SIG-M5 (cell line): ENCODE measurements around the gene PLCG2.
A peak's percentile ranks its signal among the peaks of the same experiment; 100 is the strongest.
"Not testable (repeated sequence)": the region's sequence is repeated elsewhere in the genome, so short reads cannot be mapped to it uniquely, and the experiment has no call there.

Experiments used
- DNase-seq: peaks from one replicate; lab custom pipeline; 2025; lab: John Stamatoyannopoulos, UW

PLCG2 gene

DNA sequence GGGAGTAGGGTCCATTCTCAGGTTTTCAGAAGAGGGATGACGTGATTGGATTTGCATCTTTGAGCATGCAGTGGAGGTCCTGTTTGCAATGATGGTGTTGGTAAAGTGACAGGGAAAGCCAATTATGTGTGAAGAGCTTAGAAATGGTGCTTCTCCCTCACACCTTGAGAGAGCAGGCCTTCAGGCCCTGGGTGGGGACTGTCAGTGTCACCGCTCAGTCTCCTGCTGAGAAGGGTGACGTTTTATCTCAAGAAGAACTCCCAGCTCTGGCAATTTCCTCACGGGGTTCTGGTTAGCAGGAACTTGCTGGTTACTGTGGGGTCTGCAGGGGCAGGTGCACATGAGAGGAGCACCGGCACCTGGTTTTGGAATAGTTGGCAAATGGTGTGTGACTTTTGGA is 11.2 kb downstream of the PLCG2 start:
- no peak for DNase-seq

DNA sequence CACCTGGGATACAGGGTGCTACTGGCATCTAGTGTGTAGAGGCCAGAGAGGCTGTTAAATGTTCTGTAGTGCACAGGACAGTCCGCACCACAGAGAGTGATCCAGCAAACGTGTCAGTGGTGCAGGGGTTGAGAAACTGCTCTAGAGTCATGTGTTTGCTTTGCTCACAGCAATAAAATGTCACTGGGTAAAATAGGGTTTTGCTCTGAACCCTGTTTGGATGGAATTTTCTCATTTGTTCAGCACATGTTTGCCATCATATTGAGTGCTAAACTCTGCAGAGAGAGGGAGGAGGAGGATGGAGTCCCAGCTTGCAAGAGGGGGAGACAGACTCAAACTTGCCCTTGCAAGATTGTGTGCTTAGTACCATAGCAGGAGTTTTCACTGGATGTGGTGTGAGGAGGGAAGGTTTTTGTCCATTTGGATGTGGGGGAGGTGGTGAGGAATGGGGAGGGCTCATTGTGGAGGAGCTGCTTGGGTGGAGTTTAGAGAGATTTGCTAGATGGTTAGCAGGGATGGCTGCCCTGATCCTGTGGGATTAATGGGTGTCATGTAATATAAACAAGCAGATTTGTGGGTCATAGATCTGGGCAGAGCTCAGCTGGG is 11.8 kb downstream of the PLCG2 start:
- no peak for DNase-seq

DNA sequence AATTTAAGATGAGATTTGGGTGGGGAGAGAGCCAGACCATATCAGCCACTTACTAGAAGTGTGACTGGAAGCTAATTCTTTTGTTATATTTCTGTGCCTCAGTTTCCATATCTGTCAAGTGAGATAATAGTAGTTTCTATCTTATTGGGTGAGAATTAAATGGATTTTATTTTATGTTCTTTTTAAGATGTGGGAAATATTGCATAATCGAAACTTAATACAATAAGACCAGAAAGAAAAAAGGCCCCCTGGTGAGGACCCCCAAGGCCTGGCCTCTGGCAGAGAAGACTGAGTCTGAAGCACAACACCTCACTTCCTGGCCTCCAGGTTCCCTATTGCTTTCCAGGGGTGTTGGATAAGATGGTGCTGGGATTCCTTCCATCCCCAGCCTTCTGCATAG is 13.7 kb downstream of the PLCG2 start:
- DNase-seq = no peak

DNA sequence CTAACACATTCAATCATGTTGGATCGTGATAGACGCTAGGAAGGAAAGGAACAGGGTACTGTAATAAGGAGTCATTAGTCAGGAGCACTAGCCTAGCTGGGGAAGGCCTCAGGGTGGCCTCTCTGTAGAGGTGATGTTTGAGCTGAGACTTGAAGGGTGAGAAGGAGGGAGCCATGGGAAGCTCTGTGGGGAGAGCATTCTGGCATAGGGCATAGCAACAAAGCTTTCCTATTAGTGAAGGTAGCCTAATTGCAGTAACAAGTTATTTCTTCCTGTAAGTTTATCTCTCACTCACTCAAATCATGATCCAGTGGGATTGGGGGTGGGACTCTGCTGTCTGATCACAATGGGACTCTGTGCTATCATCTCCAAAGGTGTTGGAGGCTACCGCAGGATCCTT is 16.1 kb downstream of the PLCG2 start:
- DNase-seq = no peak

DNA sequence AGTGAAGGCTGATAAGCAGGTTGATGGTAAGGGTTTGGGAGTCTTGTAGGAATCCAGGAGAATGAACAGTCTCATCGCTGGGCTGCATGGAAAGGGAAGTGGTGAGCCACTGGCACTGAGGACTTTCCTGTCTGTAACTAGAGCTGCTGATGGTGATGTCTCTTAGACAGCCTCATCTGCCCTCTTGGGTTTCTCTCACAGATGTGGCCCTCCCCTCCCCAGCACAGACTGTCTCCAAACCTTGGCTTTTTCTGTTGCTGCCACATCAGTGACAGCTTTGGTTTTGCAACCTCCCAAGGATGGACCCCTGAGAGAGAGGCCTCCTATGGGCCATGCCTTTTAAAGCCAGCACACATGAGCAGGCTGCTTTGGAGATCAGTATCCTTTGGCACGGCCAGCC is 16.9 kb downstream of the PLCG2 start:
- DNase-seq = no peak

DNA sequence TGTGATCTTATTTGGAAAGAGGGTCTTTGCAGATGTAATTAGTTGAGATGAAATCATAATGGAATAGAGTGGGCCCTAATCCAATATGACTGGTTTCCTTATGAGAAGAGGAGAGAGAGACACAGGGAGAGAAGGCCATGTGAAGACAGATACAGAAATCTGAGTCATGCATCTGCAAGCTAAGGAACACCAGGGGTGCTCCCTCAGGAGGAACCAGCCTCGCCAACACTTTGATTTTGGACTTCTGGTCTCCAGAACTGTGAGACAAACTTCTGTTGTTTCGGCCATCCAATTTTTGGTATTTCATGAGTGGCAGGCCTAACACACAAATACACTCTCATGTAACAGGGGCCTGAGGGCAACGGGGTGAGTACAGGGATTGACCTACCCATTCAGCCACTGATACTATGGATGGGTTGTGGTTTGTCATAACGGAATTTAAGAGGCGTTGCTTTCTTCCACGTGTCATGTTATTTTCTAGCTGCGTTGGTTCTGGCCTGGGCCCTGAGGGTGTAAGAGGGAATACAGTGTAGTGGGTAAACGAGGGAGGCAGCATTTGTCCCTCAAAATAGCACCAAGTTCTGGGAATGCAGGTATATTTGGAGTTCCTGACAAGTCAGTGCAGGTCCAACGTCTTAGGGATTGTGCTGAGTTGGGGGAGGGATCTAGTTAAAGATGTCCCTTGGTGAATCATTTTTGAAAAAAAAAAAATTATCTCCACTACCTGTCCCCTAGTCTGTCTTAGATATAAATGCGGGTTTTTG is 17.7 kb downstream of the PLCG2 start:
- no peak for DNase-seq

DNA sequence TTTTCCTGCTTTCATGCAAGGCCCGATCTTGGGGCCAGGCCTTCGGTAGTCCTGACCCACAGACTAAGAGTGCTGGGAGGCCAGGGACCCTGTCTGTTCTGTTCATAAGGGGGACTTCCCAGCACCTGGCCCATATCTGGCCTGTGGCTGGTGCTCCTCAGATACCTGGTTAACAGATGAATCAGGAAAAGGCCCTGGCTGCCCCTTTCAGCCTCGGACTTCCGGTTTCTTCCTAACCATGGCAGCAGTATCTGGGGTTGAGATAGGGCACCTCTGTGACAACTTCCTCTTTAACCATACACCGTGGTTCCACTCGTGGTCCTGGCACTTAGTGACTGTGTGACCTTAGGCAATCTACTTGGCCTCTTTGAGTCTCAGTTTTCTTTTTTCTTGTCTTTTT is 18.4 kb downstream of the PLCG2 start:
- peak; percentile 32 for DNase-seq

DNA sequence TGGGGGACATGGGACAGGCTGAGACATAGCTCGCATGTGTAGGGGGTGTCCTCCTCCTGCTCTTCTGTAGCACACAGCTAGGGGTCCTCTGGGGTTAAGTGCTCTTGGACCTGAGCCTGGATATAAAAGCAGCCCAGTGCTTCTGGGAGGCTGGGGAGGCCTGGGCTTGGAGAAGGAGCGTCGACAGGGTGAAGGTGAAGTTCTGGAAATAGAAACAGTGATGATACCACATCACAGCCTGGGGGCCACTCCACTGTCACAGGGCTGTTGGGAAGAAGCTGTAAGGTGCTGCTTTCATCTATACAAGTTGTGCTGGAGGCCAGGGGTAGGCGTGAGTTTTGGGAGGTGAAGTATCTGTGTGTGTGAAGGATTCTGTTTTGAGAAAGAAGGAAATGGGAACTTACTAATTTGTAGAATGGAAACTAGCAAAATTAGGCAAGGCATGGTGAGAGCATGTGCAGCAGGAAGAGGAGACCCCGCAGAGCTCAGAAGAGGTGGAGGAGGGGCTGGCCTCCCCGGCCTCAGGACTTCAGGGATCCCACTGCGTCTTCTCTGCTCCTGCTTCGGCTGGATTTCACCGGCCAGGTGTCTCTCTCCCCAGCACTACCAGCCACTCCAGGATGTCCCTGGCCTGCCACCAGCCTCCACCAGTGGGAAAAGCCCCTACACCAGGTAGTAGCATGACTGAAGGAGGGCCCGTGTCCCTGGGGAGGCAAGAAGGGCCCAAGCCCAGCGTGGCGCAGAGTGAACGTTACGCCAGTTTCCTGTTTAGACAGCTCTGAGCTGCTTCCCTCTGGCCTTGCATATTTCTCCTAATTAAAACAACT is 19.4 kb downstream of the PLCG2 start:
- DNase-seq = peak; percentile 76

DNA sequence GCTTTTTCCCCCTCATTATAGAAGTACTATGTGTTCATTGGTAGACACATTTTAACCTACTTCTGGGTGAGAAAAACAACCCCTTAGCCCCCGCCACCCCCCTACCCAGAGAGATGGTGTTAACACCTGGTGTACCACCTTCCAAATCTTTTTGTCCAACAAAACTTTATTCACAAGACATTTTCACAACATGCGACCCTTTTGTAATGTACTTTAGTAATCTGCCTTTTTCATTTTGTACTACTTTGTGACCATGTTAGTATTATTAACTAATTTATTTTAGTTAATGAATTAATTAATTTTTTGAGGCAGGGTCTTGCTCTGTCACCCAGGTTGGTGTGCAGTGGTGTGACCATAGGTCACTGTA is 20.0 kb downstream of the PLCG2 start:
- DNase-seq = no peak

DNA sequence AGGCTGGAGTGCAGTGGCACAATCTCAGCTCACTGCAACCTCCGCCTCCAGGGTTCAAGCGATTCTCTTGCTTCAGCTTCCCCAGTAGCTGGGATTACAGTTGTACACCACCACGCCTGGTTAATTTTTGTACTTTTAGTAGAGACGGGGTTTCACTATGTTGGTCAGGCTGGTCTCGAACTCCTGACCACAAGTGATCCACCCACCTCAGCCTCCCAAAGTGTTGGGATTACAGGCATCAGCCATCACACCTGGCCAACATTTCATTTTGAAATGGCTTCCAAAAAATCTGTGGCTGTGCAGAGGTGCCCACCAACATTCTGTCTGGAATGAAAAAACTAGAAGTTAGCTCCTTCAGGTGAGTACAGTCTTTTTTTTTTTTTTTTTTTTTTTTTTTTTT is 22.6 kb downstream of the PLCG2 start:
- DNase-seq = not testable (repeated sequence)

DNA sequence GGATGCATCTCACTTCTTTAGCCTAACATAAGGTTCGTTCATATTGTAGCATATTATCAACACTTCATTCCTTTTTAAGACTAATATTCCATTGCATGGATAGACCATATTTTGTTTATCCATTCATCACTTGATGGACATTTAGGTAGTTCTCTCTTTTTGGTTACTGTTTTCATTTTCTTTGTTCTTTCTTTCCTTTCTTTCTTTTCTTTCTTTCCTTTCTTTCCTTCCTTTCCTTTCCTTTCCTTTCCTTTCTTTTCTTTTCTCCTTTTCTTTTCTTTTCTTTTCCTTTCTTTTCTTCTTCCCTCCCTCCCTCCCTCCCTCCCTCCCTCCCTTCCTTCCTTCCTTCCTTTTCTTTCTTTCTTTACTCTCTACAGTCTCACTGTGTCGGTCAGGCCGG is 24.2 kb downstream of the PLCG2 start:
- DNase-seq = no peak

DNA sequence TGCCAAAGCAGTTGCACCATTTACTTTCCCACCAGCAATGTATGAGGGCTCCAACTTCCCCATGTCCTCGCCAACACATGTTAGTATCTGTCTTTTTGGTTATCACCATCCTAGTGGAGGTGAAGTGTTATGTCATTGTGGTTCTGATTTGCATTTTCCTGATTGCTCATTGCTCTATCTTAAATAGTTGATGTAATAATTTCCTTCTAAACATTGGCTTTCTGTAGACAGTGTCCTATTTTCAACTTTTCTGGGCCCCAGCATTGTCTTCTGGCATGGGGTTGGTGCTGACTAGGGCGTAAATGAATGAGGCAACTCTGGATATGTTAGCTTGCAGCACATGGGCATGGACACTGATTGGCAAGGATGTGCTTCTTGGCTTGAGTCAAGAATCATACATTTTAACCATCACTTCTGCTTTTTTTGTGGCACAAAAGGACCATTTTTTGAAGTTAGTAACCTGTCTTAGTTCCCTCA is 25.1 kb downstream of the PLCG2 start:
- no peak for DNase-seq

DNA sequence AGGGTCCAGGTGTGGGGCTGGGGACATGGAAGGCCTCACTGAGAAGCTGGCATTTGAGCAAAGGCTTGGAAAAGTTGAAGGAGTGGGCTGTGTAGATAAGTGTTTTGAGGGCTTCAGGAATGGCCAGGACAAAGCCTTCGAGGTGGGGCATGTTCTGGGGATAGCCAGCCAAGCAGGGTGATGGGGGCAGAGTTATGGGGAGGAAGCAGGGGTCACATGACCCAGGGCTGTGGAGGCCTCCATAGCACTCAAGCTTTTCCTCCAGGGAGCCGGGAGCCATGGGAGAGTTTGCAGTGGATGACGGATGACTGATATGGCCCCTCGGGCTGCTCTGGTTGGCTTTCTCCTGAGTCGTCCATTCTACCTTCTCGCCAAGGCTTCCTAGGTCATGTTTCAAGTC is 27.6 kb downstream of the PLCG2 start:
- DNase-seq = no peak

DNA sequence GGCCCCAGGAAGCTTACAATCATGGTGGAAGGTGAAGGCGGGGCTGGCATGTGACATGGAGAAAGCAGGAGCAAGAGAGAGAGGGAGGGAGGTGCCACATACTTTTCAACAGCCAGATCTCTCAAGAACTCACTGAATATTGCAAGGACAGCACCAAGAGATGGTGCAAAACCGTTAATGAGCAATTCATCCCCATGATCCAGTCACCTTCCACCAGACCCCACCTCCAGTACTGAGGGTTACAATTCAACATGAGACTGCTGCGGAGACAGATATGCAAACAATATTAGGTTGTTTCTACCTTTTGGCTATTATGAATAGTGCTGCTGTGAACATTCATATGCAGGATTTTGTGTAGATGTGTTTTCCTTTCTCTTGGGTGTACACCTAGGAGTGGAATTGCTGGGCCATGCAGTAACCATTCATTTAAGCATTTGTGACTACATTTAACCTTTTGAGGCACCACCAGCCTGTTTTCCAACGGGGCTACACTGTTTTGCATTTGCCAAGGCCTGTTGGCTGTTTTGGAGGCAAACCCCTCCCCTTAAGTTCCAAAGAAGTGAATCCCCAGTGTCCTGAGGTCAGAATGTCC is 28.8 kb downstream of the PLCG2 start:
- no peak for DNase-seq

DNA sequence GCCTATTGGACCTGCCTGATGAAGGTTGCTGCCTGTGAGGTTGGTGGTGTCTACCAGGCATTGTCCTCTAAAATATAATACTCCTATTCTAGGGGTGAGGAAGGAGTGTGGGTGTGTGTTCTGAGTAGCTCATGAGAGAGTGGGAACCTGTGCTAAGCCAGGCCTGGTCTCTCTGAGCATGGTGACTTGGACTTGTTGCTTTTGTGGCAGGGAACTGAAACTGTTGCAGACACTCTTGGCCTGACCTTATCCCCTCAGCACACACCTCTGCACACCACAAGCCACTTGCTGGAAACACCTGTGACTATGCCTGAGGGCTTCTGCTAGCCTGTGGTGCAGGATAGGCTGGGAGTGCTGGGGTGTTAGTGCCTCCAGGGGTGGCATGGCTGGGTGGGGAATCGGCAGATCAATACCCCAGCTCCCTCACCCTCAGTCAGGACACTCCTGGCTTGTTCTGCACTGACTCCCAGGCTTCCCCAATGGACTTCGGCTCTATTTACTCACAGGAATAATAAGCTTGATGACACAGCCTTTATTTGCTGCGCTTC is 29.9 kb downstream of the PLCG2 start:
- no peak for DNase-seq

DNA sequence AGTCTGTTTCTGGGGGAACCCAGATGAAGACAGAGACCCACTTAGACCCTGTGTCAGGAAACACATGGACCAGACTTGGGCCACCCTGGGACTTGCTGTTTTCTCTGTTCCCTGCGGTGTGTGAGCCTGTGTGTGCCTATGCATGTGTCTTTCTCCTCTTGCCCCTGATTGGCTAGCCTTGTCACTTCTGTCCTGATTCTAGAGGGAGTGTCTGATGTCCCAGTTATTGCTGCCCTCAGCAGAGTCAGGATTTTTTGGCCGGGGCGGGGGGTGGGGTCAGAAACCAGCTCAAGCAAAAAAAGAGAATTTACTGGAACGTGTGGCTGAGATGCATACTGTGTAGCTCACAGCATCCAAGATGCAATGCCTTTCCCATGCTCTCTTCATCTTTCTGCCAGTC is 30.5 kb downstream of the PLCG2 start:
- DNase-seq = no peak

DNA sequence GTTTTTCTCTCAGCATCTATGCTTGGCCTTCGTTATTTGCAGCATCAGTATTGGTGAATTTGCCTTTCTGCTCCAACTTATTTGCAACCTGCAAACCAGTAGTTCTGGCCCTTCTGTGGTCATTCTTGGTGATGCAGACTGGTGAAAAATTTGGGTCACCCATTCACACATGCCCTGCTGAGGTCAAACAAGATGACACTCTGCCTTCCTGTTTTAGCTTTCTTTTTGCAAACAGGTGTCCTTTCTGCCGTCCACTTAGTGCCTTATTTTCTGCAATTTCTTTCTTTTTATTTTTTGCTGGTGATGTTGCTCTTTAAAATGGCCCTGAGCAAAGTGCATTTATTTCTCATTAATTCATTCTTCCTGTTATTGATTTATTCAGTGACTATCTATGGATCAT is 31.3 kb downstream of the PLCG2 start:
- no peak for DNase-seq

DNA sequence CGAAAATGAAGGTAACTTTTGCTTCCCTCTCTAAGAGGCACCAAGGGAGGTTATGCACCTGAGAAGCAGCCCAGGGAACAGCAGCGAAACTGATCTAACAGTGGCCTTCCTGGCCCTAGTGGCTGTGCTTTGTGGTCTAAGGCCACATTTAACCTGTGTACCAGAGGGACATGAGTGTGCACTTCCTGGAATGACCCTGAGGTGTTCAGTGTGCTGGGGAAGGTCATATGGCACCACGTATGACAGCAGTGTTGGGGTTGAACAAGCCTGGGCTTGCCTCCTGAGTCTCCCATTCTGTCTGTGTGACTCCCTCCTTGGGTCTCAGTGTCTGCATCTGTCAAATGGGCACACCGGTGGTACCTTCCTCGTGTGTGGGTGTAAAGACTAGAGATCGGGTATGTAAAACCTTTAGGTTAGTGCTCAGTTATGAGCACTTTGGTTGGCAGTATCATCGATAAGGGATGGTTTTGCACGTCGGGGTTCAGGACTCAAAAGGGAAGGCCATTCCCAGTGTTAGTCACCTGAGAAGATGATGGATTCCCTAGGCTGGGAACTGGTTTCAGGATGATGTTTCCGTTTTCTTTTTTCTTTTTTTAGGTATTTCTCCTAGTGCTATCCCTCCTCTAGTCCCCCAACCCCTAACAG is 31.9 kb downstream of the PLCG2 start:
- no peak for DNase-seq

DNA sequence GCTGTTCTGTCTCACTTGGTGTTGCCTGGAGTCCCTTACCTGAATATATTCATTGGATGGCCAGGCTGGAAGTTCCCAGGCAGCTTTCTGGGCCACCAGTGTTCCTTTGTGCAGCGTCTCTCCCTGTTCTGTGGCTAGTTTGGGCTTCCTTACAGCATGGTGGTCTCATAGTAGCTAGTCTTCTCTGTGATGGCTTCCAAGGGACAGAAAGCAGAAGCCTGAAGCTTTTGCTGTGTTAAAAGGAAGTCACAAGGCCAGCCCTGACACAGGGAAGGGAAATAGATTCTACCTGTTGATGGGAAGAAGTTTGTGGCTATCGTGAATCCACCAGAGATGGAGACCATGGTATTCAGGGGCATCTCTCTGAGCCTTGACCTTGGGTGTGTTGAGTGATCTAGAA is 34.6 kb downstream of the PLCG2 start:
- DNase-seq = no peak

DNA sequence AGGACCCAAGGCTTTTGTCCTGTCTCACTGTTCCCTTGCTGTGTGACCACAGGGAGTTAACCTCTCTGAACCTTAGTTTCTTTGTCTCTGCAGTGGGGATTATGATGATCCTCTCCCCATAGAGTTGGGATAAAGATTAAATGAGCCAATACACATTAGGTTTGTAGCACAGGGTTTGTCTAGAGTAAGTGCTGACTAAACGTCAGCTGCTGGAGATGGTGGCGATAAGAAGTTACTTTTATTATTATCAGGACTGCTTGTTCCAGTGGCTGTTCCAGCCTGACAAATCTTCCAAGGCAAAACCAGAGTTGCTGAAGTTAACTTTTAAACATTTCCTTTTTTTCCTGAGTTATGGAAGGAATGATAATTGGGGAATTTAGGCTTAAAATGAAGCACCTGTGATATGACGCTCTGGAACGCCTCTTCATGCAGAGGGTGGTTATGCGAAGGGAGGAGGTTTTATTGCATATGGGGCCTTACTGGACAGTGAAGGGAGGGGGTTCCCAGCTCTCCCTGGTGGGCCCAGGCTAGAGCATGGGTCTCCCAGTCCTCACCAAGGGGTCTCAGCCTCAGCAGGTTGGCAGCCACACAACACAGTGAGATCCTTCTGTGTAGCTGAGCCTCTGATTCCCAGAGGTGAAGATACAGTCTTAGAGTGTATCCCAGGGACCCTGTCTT is 35.8 kb downstream of the PLCG2 start:
- DNase-seq = no peak

DNA sequence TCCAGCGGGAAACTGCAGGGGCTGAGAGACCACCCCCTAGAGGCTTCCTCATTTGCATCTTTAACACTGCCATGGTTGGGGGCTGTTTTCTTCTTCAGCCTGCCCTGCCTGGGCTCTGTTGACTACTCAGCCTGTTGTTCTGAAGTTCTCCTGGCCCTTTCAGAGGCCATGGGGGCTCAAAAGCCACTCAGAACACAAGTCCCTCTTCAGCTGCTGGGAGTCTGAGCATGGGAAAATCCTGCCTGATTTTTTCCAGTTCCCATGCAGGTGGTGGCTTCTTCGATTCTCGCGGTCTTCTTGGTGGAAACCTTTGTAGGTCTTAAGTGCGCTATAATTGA is 36.3 kb downstream of the PLCG2 start:
- DNase-seq = no peak
